Osteocyte (in vitro differentiated cells): Measurements from ENCODE around the gene ICA1. TPM values are rescaled to one million over a fixed set of nuclear protein-coding genes. Genes with fewer than 3 reads are reported as not detected.

ENCODE experiments used
- DNase-seq: peaks from one replicate; pipeline ENCODE4 v3.0.0; 2021; ENCODE audit warnings: mixed read lengths; ENCODE audit not compliant: unreplicated experiment; ENCODE audit errors: extremely low spot score
- H3K27ac Mint-ChIP-seq: one replicate; pipeline ENCODE4 v1.8.0; 2021; ENCODE audit warnings: mild to moderate bottlenecking, mixed read lengths; ENCODE audit not compliant: unreplicated experiment
- H3K27me3 Mint-ChIP-seq: one replicate; pipeline ENCODE4 v1.8.0; 2021; ENCODE audit warnings: mixed read lengths; ENCODE audit not compliant: unreplicated experiment
- H3K36me3 Mint-ChIP-seq: one replicate; pipeline ENCODE4 v1.8.0; 2021; ENCODE audit warnings: mixed read lengths; ENCODE audit not compliant: unreplicated experiment
- H3K4me1 Mint-ChIP-seq: one replicate; pipeline ENCODE4 v1.8.0; 2021; ENCODE audit warnings: mixed read lengths; ENCODE audit not compliant: unreplicated experiment
- H3K4me3 Mint-ChIP-seq: one replicate; pipeline ENCODE4 v1.8.0; 2021; ENCODE audit warnings: mild to moderate bottlenecking, moderate library complexity, mixed read lengths; ENCODE audit not compliant: unreplicated experiment
- H3K9me3 Mint-ChIP-seq: one replicate; pipeline ENCODE4 v1.8.0; 2021; ENCODE audit warnings: mixed read lengths; ENCODE audit not compliant: unreplicated experiment
- total RNA-seq: library from RNA; stranded (reverse); gene quantifications from 2 replicates; pipeline ENCODE4 v1.2.1, GENCODE V29; 2021
- TF ChIP-seq, protein P1 (sequence below): fragments of 200-600 bp; sonication (generic); IDR thresholded peaks from 2 replicates; pipeline ENCODE4 v1.5.0; 2021; ENCODE audit warnings: antibody characterized with exemption, mild to moderate bottlenecking, moderate library complexity

Gene ICA1
- total RNA-seq, 1 donor from 2014 or later, result 2.2 TPM

DNA sequence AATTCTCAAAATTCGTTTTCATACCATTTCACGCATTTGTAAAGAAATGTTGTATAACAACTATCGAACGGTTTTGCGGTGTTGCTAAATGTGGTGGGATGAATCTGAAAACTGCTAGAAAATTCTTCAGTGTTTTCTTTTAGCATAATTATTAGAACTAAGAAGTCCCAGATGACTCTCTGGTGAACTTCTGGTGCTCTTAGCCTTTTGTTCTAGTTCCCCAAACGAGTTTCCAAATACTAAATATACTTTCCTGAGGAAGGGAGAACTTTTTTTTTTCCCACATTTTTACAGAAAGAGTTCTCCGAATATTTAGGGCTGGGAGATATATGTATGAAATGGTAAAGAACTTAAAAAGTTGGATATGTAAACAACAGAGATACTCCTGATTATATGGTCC, 82.5 kb downstream of the ICA1 start:
- H3K27me3 Mint-ChIP-seq, result peaks cover 3% of the 10 kb centered on the region
- no peak overlapping the region for H3K27ac Mint-ChIP-seq
- DNase-seq, result no peak
- H3K4me1 Mint-ChIP-seq, result no peaks in the 10 kb centered on the region
- TF ChIP-seq, protein P1, sequence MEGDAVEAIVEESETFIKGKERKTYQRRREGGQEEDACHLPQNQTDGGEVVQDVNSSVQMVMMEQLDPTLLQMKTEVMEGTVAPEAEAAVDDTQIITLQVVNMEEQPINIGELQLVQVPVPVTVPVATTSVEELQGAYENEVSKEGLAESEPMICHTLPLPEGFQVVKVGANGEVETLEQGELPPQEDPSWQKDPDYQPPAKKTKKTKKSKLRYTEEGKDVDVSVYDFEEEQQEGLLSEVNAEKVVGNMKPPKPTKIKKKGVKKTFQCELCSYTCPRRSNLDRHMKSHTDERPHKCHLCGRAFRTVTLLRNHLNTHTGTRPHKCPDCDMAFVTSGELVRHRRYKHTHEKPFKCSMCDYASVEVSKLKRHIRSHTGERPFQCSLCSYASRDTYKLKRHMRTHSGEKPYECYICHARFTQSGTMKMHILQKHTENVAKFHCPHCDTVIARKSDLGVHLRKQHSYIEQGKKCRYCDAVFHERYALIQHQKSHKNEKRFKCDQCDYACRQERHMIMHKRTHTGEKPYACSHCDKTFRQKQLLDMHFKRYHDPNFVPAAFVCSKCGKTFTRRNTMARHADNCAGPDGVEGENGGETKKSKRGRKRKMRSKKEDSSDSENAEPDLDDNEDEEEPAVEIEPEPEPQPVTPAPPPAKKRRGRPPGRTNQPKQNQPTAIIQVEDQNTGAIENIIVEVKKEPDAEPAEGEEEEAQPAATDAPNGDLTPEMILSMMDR, result no peak
- H3K9me3 Mint-ChIP-seq, result no peaks in the 10 kb centered on the region
- no peaks in the 10 kb centered on the region for H3K36me3 Mint-ChIP-seq
- no peak overlapping the region for H3K4me3 Mint-ChIP-seq

DNA sequence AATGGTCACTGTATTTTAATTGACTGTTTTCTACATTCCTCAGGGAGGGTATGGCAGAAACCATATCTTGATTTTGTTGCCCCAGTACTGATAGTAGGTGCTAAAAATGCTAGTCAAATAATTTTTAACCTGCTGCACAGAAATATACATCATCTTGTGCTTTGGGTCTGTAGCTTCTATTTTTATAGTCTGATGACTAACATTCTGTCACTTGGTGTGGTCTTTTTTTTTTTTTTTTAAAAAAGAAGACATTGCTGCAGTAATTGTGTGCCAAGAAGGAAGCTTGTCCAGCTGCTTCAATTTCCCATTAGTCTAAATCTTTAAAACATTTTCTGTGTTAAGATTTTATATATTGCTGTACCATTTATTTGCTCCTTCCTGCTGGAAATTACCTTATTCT, 83.6 kb downstream of the ICA1 start:
- no peak overlapping the region for H3K27ac Mint-ChIP-seq
- no peaks in the 10 kb centered on the region for H3K9me3 Mint-ChIP-seq
- no peak overlapping the region for H3K4me3 Mint-ChIP-seq
- no peaks in the 10 kb centered on the region for H3K4me1 Mint-ChIP-seq
- H3K27me3 Mint-ChIP-seq, result peaks cover 3% of the 10 kb centered on the region
- no peaks in the 10 kb centered on the region for H3K36me3 Mint-ChIP-seq
- DNase-seq, result no peak
- TF ChIP-seq, protein P1, result no peak

DNA sequence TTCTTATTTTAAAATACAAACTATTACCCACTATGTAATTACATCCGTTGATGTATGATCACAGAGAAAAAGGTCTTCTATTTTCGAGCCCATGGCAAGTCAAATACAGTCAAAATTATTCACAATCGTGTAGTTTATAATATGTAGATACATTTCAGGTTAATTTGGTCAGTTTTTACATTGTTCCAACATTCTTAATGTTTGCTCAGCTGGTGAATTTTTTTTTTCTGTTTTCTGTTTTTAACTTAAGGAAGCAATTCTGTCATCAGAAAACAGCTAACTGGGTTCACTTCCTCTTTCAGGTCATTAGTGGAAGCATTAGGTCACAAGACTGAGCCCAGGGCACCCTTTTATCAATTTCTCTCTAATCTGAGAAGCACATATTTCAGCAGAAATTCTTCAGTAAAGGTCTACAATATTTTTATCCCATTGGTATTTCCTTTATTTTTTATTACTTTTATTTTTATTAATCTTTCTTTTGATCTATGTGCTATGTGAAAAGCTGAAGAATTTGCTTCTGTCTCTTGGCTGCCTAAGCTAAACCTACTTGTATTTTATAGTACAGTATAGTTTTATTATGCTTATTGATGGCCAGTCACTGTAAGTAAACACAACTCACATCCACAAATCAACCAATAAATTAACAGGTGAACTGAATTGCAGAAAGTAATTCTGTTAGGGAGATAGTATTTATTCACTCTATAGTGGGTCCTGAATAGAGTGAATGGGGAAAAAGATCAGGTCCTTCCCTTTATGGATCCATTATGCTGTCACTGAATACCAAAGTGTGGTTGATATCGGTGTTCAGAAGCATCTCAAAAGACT, 84.6 kb downstream of the ICA1 start:
- Mint-ChIP-seq H3K9me3 (no peaks in the 10 kb centered on the region), H3K27ac (no peak overlapping the region), H3K27me3 (peaks cover 3% of the 10 kb centered on the region), H3K36me3 (no peaks in the 10 kb centered on the region), H3K4me3 (no peak overlapping the region), H3K4me1 (no peaks in the 10 kb centered on the region)
- TF ChIP-seq, protein P1, result no peak
- DNase-seq, result no peak

DNA sequence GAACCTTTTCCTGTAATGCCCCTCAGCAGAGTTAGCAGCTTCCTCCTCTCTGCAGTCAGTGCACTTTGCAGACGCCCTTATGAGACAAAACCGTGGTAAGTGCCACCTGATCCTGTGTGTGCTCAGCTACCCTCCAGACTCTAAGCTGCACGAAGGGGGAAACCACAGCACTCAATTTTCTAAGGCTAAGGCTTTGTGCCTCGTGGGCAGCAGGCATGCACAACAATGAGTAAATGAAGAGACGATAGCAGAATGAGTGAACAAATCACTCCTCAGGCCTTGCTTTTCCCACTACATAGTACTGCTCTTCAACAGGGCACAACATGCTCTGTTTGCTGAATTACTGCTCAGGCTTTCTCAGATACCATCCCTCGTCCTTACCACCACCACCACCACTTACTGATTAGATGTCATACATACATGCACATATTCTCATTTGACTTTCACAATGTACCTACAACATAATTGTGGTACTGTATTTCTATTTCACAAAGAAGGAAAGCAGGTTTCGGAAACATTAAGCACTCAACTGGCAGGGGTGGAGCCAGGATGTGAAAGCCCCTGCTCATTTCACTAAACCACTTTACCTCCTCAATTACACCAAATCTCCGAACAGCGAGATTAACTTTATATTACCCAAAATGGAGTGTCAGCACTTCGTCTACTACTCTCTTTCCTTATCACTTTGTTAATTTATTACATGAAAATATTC, 85.4 kb downstream of the ICA1 start:
- Mint-ChIP-seq H3K27ac (no peak overlapping the region), H3K36me3 (no peaks in the 10 kb centered on the region), H3K9me3 (no peaks in the 10 kb centered on the region), H3K4me3 (no peak overlapping the region), H3K27me3 (peaks cover 3% of the 10 kb centered on the region), H3K4me1 (no peaks in the 10 kb centered on the region)
- no peak for DNase-seq
- TF ChIP-seq, protein P1, result no peak

DNA sequence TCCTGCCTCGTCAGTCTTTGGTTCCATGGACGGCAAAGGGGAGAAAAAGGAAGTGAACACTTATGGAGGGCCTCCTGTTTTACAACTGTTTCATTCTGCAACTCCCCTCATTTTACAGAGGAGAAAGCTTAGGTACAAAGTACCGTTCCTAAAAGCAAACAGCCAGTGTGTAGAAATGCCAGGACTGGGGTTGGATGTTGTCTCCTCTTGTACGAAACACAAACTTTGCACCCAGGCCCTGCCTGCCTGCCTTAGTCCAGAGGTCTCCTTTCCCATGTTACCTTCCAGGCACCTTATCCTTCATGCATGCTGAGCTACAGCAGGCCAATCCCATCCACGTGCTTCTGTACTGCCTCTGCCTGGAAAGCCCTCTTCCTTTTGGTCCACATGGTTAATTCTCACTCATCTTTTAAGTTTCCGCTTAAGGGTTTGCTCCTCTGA, 86.0 kb downstream of the ICA1 start:
- TF ChIP-seq, protein P1, result no peak
- no peaks in the 10 kb centered on the region for H3K36me3 Mint-ChIP-seq
- H3K27ac Mint-ChIP-seq, result no peak overlapping the region
- H3K27me3 Mint-ChIP-seq, result peaks cover 3% of the 10 kb centered on the region
- H3K9me3 Mint-ChIP-seq, result no peaks in the 10 kb centered on the region
- no peak overlapping the region for H3K4me3 Mint-ChIP-seq
- H3K4me1 Mint-ChIP-seq, result no peaks in the 10 kb centered on the region
- no peak for DNase-seq
